ENCODE data around the gene AKAP8.

AKAP8 gene

GRCh38 chr19:15369594-15369891, 10.0 kb downstream of the AKAP8 start:
- H3K4me1 ChIP-seq (ENCODE audit: low read length), result no peaks in the 10 kb centered on the region
- H3K27ac ChIP-seq (ENCODE audit: low read length), result no peak overlapping the region
- no peak overlapping the region for H3K4me2 ChIP-seq (ENCODE audit: low read length)
- no peak overlapping the region for H3K4me3 ChIP-seq (ENCODE audit: low read length)
- H4K20me1 ChIP-seq (ENCODE audit: insufficient read depth, low read length), result peaks cover 22% of the 10 kb centered on the region
- no peaks in the 10 kb centered on the region for H3K27me3 ChIP-seq (ENCODE audit: low read depth, low read length)
- peaks cover 43% of the 10 kb centered on the region for H3K79me2 ChIP-seq (ENCODE audit: low read length)
- H3K36me3 ChIP-seq (replicated peaks; ENCODE audit: low read depth, low read length), result peaks cover 83% of the 10 kb centered on the region
- H3K9ac ChIP-seq (ENCODE audit: low read length), result no peak overlapping the region
- no peak overlapping the region for H2AFZ ChIP-seq (ENCODE audit: low read depth, low read length)
- TF ChIP-seq CTCF (IDR thresholded peaks at IDR 0.05; ENCODE audit: low read depth, low read length) (no peak), EZH2phosphoT487 (IDR thresholded peaks at IDR 0.05; ENCODE audit: low read depth) (no peak)
- H3K9me3 ChIP-seq (ENCODE audit: insufficient read depth, low read length), result no peaks in the 10 kb centered on the region

GRCh38 chr19:15368798-15369593, 10.6 kb downstream of the AKAP8 start:
- peaks cover 37% of the 10 kb centered on the region for H3K79me2 ChIP-seq (ENCODE audit: low read length)
- H3K9me3 ChIP-seq (ENCODE audit: insufficient read depth, low read length), result no peaks in the 10 kb centered on the region
- no peak overlapping the region for H3K4me3 ChIP-seq (ENCODE audit: low read length)
- no peak overlapping the region for H3K4me2 ChIP-seq (ENCODE audit: low read length)
- no peak overlapping the region for H2AFZ ChIP-seq (ENCODE audit: low read depth, low read length)
- H3K4me1 ChIP-seq (ENCODE audit: low read length), result no peaks in the 10 kb centered on the region
- peaks cover 80% of the 10 kb centered on the region for H3K36me3 ChIP-seq (replicated peaks; ENCODE audit: low read depth, low read length)
- H3K27me3 ChIP-seq (ENCODE audit: low read depth, low read length), result no peaks in the 10 kb centered on the region
- TF ChIP-seq CTCF (IDR thresholded peaks at IDR 0.05; ENCODE audit: low read depth, low read length), result no peak
- no peak overlapping the region for H3K27ac ChIP-seq (ENCODE audit: low read length)
- peaks cover 16% of the 10 kb centered on the region for H4K20me1 ChIP-seq (ENCODE audit: insufficient read depth, low read length)
- no peak overlapping the region for H3K9ac ChIP-seq (ENCODE audit: low read length)

- peaks cover 29% of the 10 kb centered on the region for H3K79me2 ChIP-seq (ENCODE audit: low read length)
- no peaks in the 10 kb centered on the region for H3K4me1 ChIP-seq (ENCODE audit: low read length)
- no peak overlapping the region for H3K4me3 ChIP-seq (ENCODE audit: low read length)
- H3K36me3 ChIP-seq (replicated peaks; ENCODE audit: low read depth, low read length), result peaks cover 72% of the 10 kb centered on the region
- H3K27me3 ChIP-seq (ENCODE audit: low read depth, low read length), result no peaks in the 10 kb centered on the region
- H3K9ac ChIP-seq (ENCODE audit: low read length), result no peak overlapping the region
- H3K27ac ChIP-seq (ENCODE audit: low read length), result no peak overlapping the region
- H2AFZ ChIP-seq (ENCODE audit: low read depth, low read length), result no peak overlapping the region
- H3K9me3 ChIP-seq (ENCODE audit: insufficient read depth, low read length), result no peaks in the 10 kb centered on the region
- no peak for TF ChIP-seq CTCF (IDR thresholded peaks at IDR 0.05; ENCODE audit: low read depth, low read length)
- no peak for TF ChIP-seq EZH2phosphoT487 (IDR thresholded peaks at IDR 0.05; ENCODE audit: low read depth)
- peaks cover 8% of the 10 kb centered on the region for H4K20me1 ChIP-seq (ENCODE audit: insufficient read depth, low read length)
- H3K4me2 ChIP-seq (ENCODE audit: low read length), result no peak overlapping the region
These were observed 11.4 kb downstream of the AKAP8 start for GRCh38 chr19:15368051-15368632.

GRCh38 chr19:15367439-15367838, 12.1 kb downstream of the AKAP8 start:
- Histone ChIP-seq H3K4me2 (ENCODE audit: low read length) (no peak overlapping the region), H2AFZ (ENCODE audit: low read depth, low read length) (no peak overlapping the region), H3K9ac (ENCODE audit: low read length) (no peak overlapping the region), H3K27ac (ENCODE audit: low read length) (no peak overlapping the region), H3K79me2 (ENCODE audit: low read length) (peaks cover 22% of the 10 kb centered on the region), H4K20me1 (ENCODE audit: insufficient read depth, low read length) (peaks cover under 1% of the 10 kb centered on the region; the same call in 1 of the 2 replicates), H3K36me3 (replicated peaks; ENCODE audit: low read depth, low read length) (peaks cover 65% of the 10 kb centered on the region), H3K27me3 (ENCODE audit: low read depth, low read length) (no peaks in the 10 kb centered on the region), H3K4me3 (ENCODE audit: low read length) (no peak overlapping the region), H3K4me1 (ENCODE audit: low read length) (no peaks in the 10 kb centered on the region), H3K9me3 (ENCODE audit: insufficient read depth, low read length) (no peaks in the 10 kb centered on the region)
- TF ChIP-seq CTCF (IDR thresholded peaks at IDR 0.05; ENCODE audit: low read depth, low read length), result no peak
- no peak for TF ChIP-seq EZH2phosphoT487 (IDR thresholded peaks at IDR 0.05; ENCODE audit: low read depth)
